ENCODE data around the gene KSR1.
"Not testable (repeated sequence)": the region's sequence is repeated elsewhere in the genome, so short reads cannot be mapped to it uniquely, and the experiment has no call there.

Gene KSR1

GRCh38 chr17:27640790-27641189 is 184.5 kb downstream of the KSR1 start:
- H3K4me3 ChIP-seq (ENCODE audit: low read length): no peak overlapping the region
- no peak for DNase-seq (ENCODE audit: low read depth)
- TF ChIP-seq CTCF (conservative IDR thresholded peaks at IDR 0.05; ENCODE audit: low read depth, low read length): no peak

- no peak for TF ChIP-seq CTCF (conservative IDR thresholded peaks at IDR 0.05; ENCODE audit: low read depth, low read length)
- no peak for DNase-seq (ENCODE audit: low read depth)
- H3K4me3 ChIP-seq (ENCODE audit: low read length): no peak overlapping the region
Observed at GRCh38 chr17:27644586-27644985, 188.3 kb downstream of the KSR1 start.

GRCh38 chr17:27645621-27646020 is 189.4 kb downstream of the KSR1 start:
- DNase-seq (ENCODE audit: low read depth); H3K4me3 ChIP-seq (ENCODE audit: low read length): not testable (repeated sequence)

GRCh38 chr17:27646232-27646631 is 190.0 kb downstream of the KSR1 start:
- H3K4me3 ChIP-seq (ENCODE audit: low read length): no peak overlapping the region
- TF ChIP-seq CTCF (conservative IDR thresholded peaks at IDR 0.05; ENCODE audit: low read depth, low read length): no peak
- no peak for DNase-seq (ENCODE audit: low read depth)

GRCh38 chr17:27647765-27648164 is 191.5 kb downstream of the KSR1 start:
- no peak overlapping the region for H3K4me3 ChIP-seq (ENCODE audit: low read length)
- no peak for DNase-seq (ENCODE audit: low read depth)
- no peak for TF ChIP-seq CTCF (conservative IDR thresholded peaks at IDR 0.05; ENCODE audit: low read depth, low read length)

GRCh38 chr17:27649111-27649571 is 192.9 kb downstream of the KSR1 start:
- H3K4me3 ChIP-seq (ENCODE audit: low read length); DNase-seq (ENCODE audit: low read depth): not testable (repeated sequence)

- H3K4me3 ChIP-seq (ENCODE audit: low read length): no peak overlapping the region
- no peak for TF ChIP-seq CTCF (conservative IDR thresholded peaks at IDR 0.05; ENCODE audit: low read depth, low read length)
- DNase-seq (ENCODE audit: low read depth): no peak
Observed at GRCh38 chr17:27649929-27650328, 193.7 kb downstream of the KSR1 start.

- no peak for TF ChIP-seq CTCF (conservative IDR thresholded peaks at IDR 0.05; ENCODE audit: low read depth, low read length)
- no peak for DNase-seq (ENCODE audit: low read depth)
- no peak overlapping the region for H3K4me3 ChIP-seq (ENCODE audit: low read length)
Observed at GRCh38 chr17:27650836-27651235, 194.6 kb downstream of the KSR1 start.

Data from retinal pigment epithelial cell (primary cell).